ENCODE measurements around the gene RAVER2. TPM values are rescaled to one million over a fixed set of nuclear protein-coding genes. Genes with fewer than 3 reads are reported as not detected.

The RAVER2 gene
- total RNA-seq, 1 experiment from 2014 or later, result 20.3 TPM

- POLR2A ChIA-PET, result no interaction called here
- Mint-ChIP-seq H3K4me1 (peaks cover 6% of the 10 kb centered on the region), H3K27ac (peak overlapping the region; percentile 40; the same call in 1 of the 2 replicates), H3K36me3 (peaks cover 28% of the 10 kb centered on the region), H3K9me3 (no peaks in the 10 kb centered on the region), H3K4me3 (no peak overlapping the region), H3K27me3 (ENCODE audit: low read depth) (no peaks in the 10 kb centered on the region)
- no peak for TF ChIP-seq ZBTB43 (CRISPR knock-in tag; IDR thresholded peaks at IDR 0.05)
- CTCF ChIA-PET, result interaction anchor here (1.2 kb wide), 1 partner anchor 235 kb away, joined by 3 read pairs; no protein-coding TSS in a partner anchor
- ATAC-seq (peak; percentile 51), DNase-seq (ENCODE audit: low spot score) (no peak)
These were observed 95.0 kb downstream of the RAVER2 start for GRCh38 chr1:64839732-64840405.

- H3K4me3 Mint-ChIP-seq, result no peak overlapping the region
- H3K36me3 Mint-ChIP-seq, result peaks cover 30% of the 10 kb centered on the region
- no peaks in the 10 kb centered on the region for H3K9me3 Mint-ChIP-seq
- H3K27ac Mint-ChIP-seq, result no peak overlapping the region
- TF ChIP-seq TP53 (CRISPR knock-in tag; IDR thresholded peaks at IDR 0.05), result no peak
- no peak for TF ChIP-seq ATF3 (CRISPR knock-in tag; conservative IDR thresholded peaks at IDR 0.05)
- ChIA-PET CTCF (no interaction called here), POLR2A (no interaction called here)
- H3K27me3 Mint-ChIP-seq (ENCODE audit: low read depth), result no peaks in the 10 kb centered on the region
- DNase-seq (ENCODE audit: low spot score) (no peak), ATAC-seq (no peak)
- H3K4me1 Mint-ChIP-seq, result peaks cover 6% of the 10 kb centered on the region
These were observed 96.6 kb downstream of the RAVER2 start for GRCh38 chr1:64841330-64842065.

- ChIA-PET CTCF (no interaction called here), POLR2A (no interaction called here)
- DNase-seq (ENCODE audit: low spot score) (no peak), ATAC-seq (no peak)
- Mint-ChIP-seq H3K27ac (no peak overlapping the region), H3K4me1 (peaks cover 6% of the 10 kb centered on the region), H3K36me3 (peaks cover 26% of the 10 kb centered on the region), H3K9me3 (no peaks in the 10 kb centered on the region), H3K27me3 (ENCODE audit: low read depth) (no peaks in the 10 kb centered on the region), H3K4me3 (no peak overlapping the region)
- no peak for TF ChIP-seq ATF6 (CRISPR knock-in tag; IDR thresholded peaks at IDR 0.05)
- TF ChIP-seq CBFB (CRISPR knock-in tag; IDR thresholded peaks at IDR 0.05; ENCODE audit: low read depth), result no peak
- TF ChIP-seq TEAD1 (CRISPR knock-in tag; IDR thresholded peaks at IDR 0.05), result no peak
- TF ChIP-seq SMAD3 (CRISPR knock-in tag; IDR thresholded peaks at IDR 0.05; ENCODE audit: borderline replicate concordance), result no peak
- no peak for TF ChIP-seq SP1 (CRISPR knock-in tag; conservative IDR thresholded peaks at IDR 0.05)
- TF ChIP-seq NFE2L1 (CRISPR knock-in tag; IDR thresholded peaks at IDR 0.05), result no peak
- no peak for TF ChIP-seq KAT7 (CRISPR knock-in tag; IDR thresholded peaks at IDR 0.05; ENCODE audit: borderline replicate concordance)
- no peak for TF ChIP-seq HMGXB4 (CRISPR knock-in tag; IDR thresholded peaks at IDR 0.05)
- TF ChIP-seq NR1H2 (CRISPR knock-in tag; IDR thresholded peaks at IDR 0.05), result no peak
- no peak for TF ChIP-seq ZNF532 (CRISPR knock-in tag; IDR thresholded peaks at IDR 0.05; ENCODE audit: borderline replicate concordance)
- TF ChIP-seq CREM (CRISPR knock-in tag; IDR thresholded peaks at IDR 0.05), result no peak
- no peak for TF ChIP-seq AFF4 (CRISPR knock-in tag; IDR thresholded peaks at IDR 0.05; ENCODE audit: borderline replicate concordance)
- TF ChIP-seq TCF7 (CRISPR knock-in tag; IDR thresholded peaks at IDR 0.05; ENCODE audit: low read depth), result no peak
These were observed 97.3 kb downstream of the RAVER2 start for GRCh38 chr1:64842224-64842623.
